Measurements from ENCODE around the gene ZNF414.

- no peak for TF ChIP-seq CTCF (IDR thresholded peaks at IDR 0.05)
- no peak for TF ChIP-seq POLR2A (IDR thresholded peaks at IDR 0.05)
- TF ChIP-seq POLR2AphosphoS5 (IDR thresholded peaks at IDR 0.05) = no peak
- TF ChIP-seq EP300 (IDR thresholded peaks at IDR 0.05) = no peak
Measured at GRCh38 chr19:8500158-8500557, 13.8 kb downstream of the ZNF414 start.
